CD4-positive, alpha-beta T cell treated with Interleukin-4 for 1 hour (primary cell): ENCODE measurements around the gene MAPK12.

Source experiments
- DNase-seq, 2 donors: peaks; one replicate each; pipeline ENCODE4 v3.0.0-alpha.2; 2020 to 2022

The MAPK12 gene

GRCh38 chr22:50261615-50262459, at the start of gene MAPK12:
MAPK12 (minus strand) TSS chr22:50261683; CDS start chr22:50261509, 174 bp downstream.
- DNase-seq, result no peak

- no peak for DNase-seq
Measured at GRCh38 chr22:50310949-50311444, 49.5 kb upstream of the MAPK12 start.

GRCh38 chr22:50310031-50310722, 48.7 kb upstream of the MAPK12 start:
- DNase-seq, result no peak

GRCh38 chr22:50309601-50309991, 48.1 kb upstream of the MAPK12 start:
- DNase-seq, result no peak

GRCh38 chr22:50308986-50309600, 47.6 kb upstream of the MAPK12 start:
- no peak for DNase-seq

- DNase-seq, result peak in 1 of 2 donors; percentile 54
Measured at GRCh38 chr22:50308597-50308935, 47.1 kb upstream of the MAPK12 start.

- DNase-seq, result no peak
Measured at GRCh38 chr22:50307890-50308596, 46.6 kb upstream of the MAPK12 start.

GRCh38 chr22:50306753-50307749, 45.6 kb upstream of the MAPK12 start, which contains the start of gene PLXNB2:
PLXNB2 (minus strand) TSS chr22:50307646; CDS start chr22:50290584, 17,062 bp downstream.
- peak; percentile 36 to 58 for DNase-seq

- peak in 1 of 2 donors; percentile 65 for DNase-seq
Measured at GRCh38 chr22:50305923-50306566, 44.6 kb upstream of the MAPK12 start.

- no peak for DNase-seq
Measured at GRCh38 chr22:50305393-50305922, 44.0 kb upstream of the MAPK12 start.

- DNase-seq, result peak; percentile 23 to 67
Measured at GRCh38 chr22:50304528-50305392, 43.3 kb upstream of the MAPK12 start.

GRCh38 chr22:50303848-50304527, 42.5 kb upstream of the MAPK12 start:
- peak; percentile 25 to 67 for DNase-seq

GRCh38 chr22:50303515-50303847, 42.0 kb upstream of the MAPK12 start:
- DNase-seq, result no peak

GRCh38 chr22:50302564-50302963, 41.1 kb upstream of the MAPK12 start:
- no peak for DNase-seq

GRCh38 chr22:50302041-50302541, 40.6 kb upstream of the MAPK12 start:
- DNase-seq, result peak in 1 of 2 donors; percentile 51

- peak in 1 of 2 donors; percentile 37 for DNase-seq
Measured at GRCh38 chr22:50301581-50301991, 40.1 kb upstream of the MAPK12 start.

- DNase-seq, result no peak
Measured at GRCh38 chr22:50300620-50301257, 39.3 kb upstream of the MAPK12 start.
